Endothelial cell of umbilical vein (primary cell): ENCODE measurements around the gene RNLS. TPM values are rescaled to one million over a fixed set of nuclear protein-coding genes. Genes with fewer than 3 reads are reported as not detected.

Source experiments
- BruUV-seq: library from RNA; stranded (reverse); fragments of 400-500 nt; replicated peaks from 2 replicates; lab custom pipeline; 2021; lab: Mats Ljungman, UMichigan
- CTCF ChIA-PET: fragments of 300-600, 350-600 bp; sonication (Branson Sonifier 250); formaldehyde crosslinking; loops from one replicate; lab custom pipeline; 2021; ENCODE audit warnings: antibody characterized with exemption, inconsistent platforms; lab: Charles Lee
- POLR2A ChIA-PET: fragments of 300-600, 350-600 bp; sonication (Branson Sonifier 250); formaldehyde crosslinking; loops from one replicate; lab custom pipeline; 2021; ENCODE audit warnings: antibody characterized with exemption, inconsistent platforms; lab: Charles Lee
- DNase-seq: peaks from one replicate; pipeline ENCODE4 v3.0.0-alpha.2; 2011; ENCODE audit warnings: low read depth, low spot score
- FAIRE-seq: peaks from 2 replicates; lab custom pipeline; 2011; peaks lifted over from hg19 to GRCh38; lab: Jason Lieb, UNC
- H2AFZ ChIP-seq: 2 replicates; pipeline ENCODE4 v1.6.0; 2012; ENCODE audit warnings: low read depth, low read length, control low read depth, inconsistent platforms
- H3K27ac ChIP-seq: 2 replicates; pipeline ENCODE4 v1.5.1; 2011; ENCODE audit warnings: low read depth, mild to moderate bottlenecking, control low read depth, low read length, moderate library complexity; ENCODE audit not compliant: insufficient read depth
- H3K27me3 ChIP-seq, 2 experiments: 2 replicates each; pipeline versions ENCODE4 v1.6.0 to v1.6.1; 2011; ENCODE audit warnings: low read length in 2 of 2, mixed read lengths in 1 of 2; ENCODE audit not compliant: control insufficient read depth in 2 of 2, insufficient read depth in 2 of 2
- H3K36me3 ChIP-seq, 2 experiments: 2 replicates in 1 of 2; 3 replicates in 1 of 2; pipeline ENCODE4 v1.5.1; 2011; ENCODE audit warnings: low read length in 2 of 2, mild to moderate bottlenecking in 1 of 2, moderate library complexity in 1 of 2; ENCODE audit not compliant: control insufficient read depth in 2 of 2, insufficient read depth in 2 of 2; ENCODE audit errors: extremely low read depth in 1 of 2
- H3K4me1 ChIP-seq: 3 replicates; pipeline ENCODE4 v1.5.1; 2011; ENCODE audit warnings: mild to moderate bottlenecking, low read length; ENCODE audit not compliant: control insufficient read depth, insufficient read depth; ENCODE audit errors: extremely low read depth
- H3K4me2 ChIP-seq: 2 replicates; pipeline ENCODE4 v1.6.1; 2011; ENCODE audit warnings: low read length, control low read depth, mixed read lengths; ENCODE audit not compliant: insufficient read depth
- H3K4me3 ChIP-seq, 3 experiments: fragments of 200-600 bp in 1 of 3; sonication (generic), shearing (Covaris generic) in 1 of 3; replicated peaks in 1 of 3; 2 replicates each; pipeline ENCODE4 v1.5.1; 2011 to 2016; ENCODE audit warnings: control low read depth in 3 of 3, low read length in 3 of 3, mild to moderate bottlenecking in 2 of 3, inconsistent platforms in 1 of 3, low read depth in 1 of 3, moderate library complexity in 1 of 3; ENCODE audit not compliant: insufficient read depth in 1 of 3
- H3K79me2 ChIP-seq: 2 replicates; pipeline ENCODE4 v1.6.0; 2012; ENCODE audit warnings: low read length, inconsistent platforms; ENCODE audit not compliant: control insufficient read depth, insufficient read depth
- H3K9ac ChIP-seq: replicated peaks from 2 replicates; pipeline ENCODE3; 2011; ENCODE audit warnings: low read length, control low read depth; ENCODE audit not compliant: insufficient read depth; ENCODE audit errors: extremely low read depth
- H3K9me1 ChIP-seq: replicated peaks from 3 replicates; pipeline ENCODE4 v1.6.0; 2011; ENCODE audit warnings: mild to moderate bottlenecking, low read length; ENCODE audit not compliant: control insufficient read depth, insufficient read depth; ENCODE audit errors: extremely low read depth
- H3K9me3 ChIP-seq: replicated peaks from 2 replicates; pipeline ENCODE4 v1.5.1; 2012; ENCODE audit warnings: low read length, inconsistent platforms; ENCODE audit not compliant: control insufficient read depth, insufficient read depth
- H4K20me1 ChIP-seq: replicated peaks from 2 replicates; pipeline ENCODE3; 2011; ENCODE audit warnings: mild to moderate bottlenecking, low read length; ENCODE audit not compliant: control insufficient read depth, insufficient read depth; ENCODE audit errors: extremely low read depth
- EZH2 ChIP-seq: IDR thresholded peaks from 2 replicates; pipeline ENCODE4 v1.6.1; 2012; ENCODE audit warnings: borderline replicate concordance, low read depth, mild to moderate bottlenecking, moderate library complexity, low read length, inconsistent platforms; ENCODE audit not compliant: severe bottlenecking
- FOS ChIP-seq: IDR thresholded peaks from 2 replicates; pipeline ENCODE4 v1.6.1; 2011; ENCODE audit warnings: mild to moderate bottlenecking, low read length, moderate library complexity, borderline replicate concordance; ENCODE audit not compliant: insufficient read depth
- GATA2 ChIP-seq: IDR thresholded peaks from 2 replicates; pipeline ENCODE4 v1.7.0; 2011; ENCODE audit warnings: low read depth, mild to moderate bottlenecking, moderate library complexity, mixed read lengths, low read length; ENCODE audit not compliant: insufficient read length, insufficient read depth
- JUN ChIP-seq: IDR thresholded peaks from 2 replicates; pipeline ENCODE4 v1.6.1; 2011; ENCODE audit warnings: borderline replicate concordance, low read depth; ENCODE audit not compliant: insufficient read length, insufficient read depth
- MYC ChIP-seq: IDR thresholded peaks from one replicate; pipeline ENCODE4 v1.6.1; 2011; ENCODE audit warnings: mild to moderate bottlenecking, low read depth, low read length
- POLR2A ChIP-seq: IDR thresholded peaks from 2 replicates; pipeline ENCODE4 v1.6.1; 2012; ENCODE audit warnings: low read depth, mild to moderate bottlenecking, control low read depth, low read length
- POLR2AphosphoS5 ChIP-seq: IDR thresholded peaks from 2 replicates; pipeline ENCODE4 v1.6.1; 2012; ENCODE audit warnings: low read depth, mild to moderate bottlenecking, control low read depth, low read length, moderate library complexity; ENCODE audit not compliant: insufficient read depth
- dilution Hi-C: fragments of 300-500 bp; cut with MboI; formaldehyde crosslinking; loops from one replicate; pipeline ENCODE4 v1.15.0; 2019; ENCODE audit warnings: low sequenced_read_pairs; ENCODE audit not compliant: extremely low pct_ligation_motif_present
- intact Hi-C: fragments of 100-400 bp; cut with micrococcal nuclease; formaldehyde crosslinking; loops from one replicate; pipeline ENCODE4 v1.10.0; 2022
- polyA plus RNA-seq, 4 experiments: library from polyadenylated mRNA; depleted of rRNA in 3 of 4; stranded (reverse) in 3 of 4; unstranded in 1 of 4; fragments of >200 nt; gene quantifications; 2 replicates each; pipeline versions ENCODE4 v1.2.1 to v1.2.3, GENCODE V29; 2011 to 2012; ENCODE audit warnings: missing spikeins in 1 of 4
- total RNA-seq: library from RNA; stranded (reverse); gene quantifications from 2 replicates; pipeline ENCODE4 v1.2.3, GENCODE V29; 2021
- TF ChIP-seq, protein P1 (sequence below), 2 donors: IDR thresholded peaks; 1 replicate in 1 of 2; 2 replicates in 1 of 2; pipeline ENCODE4 v1.5.1; 2011; ENCODE audit warnings: low read length in 2 of 2, mild to moderate bottlenecking in 2 of 2, moderate library complexity in 2 of 2, control low read depth in 1 of 2, inconsistent platforms in 1 of 2, low read depth in 1 of 2; ENCODE audit not compliant: insufficient read depth in 1 of 2; ENCODE audit errors: extremely low read depth in 1 of 2
- TF ChIP-seq, protein P2 (sequence below): IDR thresholded peaks from 2 replicates; pipeline ENCODE4 v1.6.1; 2011; ENCODE audit not compliant: insufficient read depth, insufficient read length

Gene RNLS
- total and polyA plus RNA-seq, 2 donors (not counting 3 experiments of a cell fraction or from before 2014, with no cell fraction given) = 2.5 to 4.6 TPM

DNA sequence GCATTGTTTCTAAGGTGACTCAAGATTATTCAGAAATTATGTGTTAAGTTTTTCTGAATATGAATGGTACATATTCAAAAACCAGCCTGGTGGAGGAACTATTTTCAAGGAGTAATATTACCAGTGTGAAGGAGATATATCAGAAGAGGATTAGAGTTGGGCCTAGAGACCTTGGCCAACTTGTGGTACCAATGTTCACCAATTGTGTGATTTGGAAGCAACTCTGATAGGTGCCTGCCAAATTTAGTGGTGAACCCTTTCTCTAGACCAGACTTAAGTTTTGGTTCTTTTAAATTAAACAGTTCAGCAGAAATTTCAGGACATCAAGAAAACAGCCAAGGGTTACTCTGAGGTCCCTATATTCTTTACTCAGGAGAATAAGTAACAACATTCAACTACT lies 88.6 kb downstream of the RNLS start:
- Histone ChIP-seq H2AFZ (no peak overlapping the region), H3K36me3 (no peaks in the 10 kb centered on the region), H3K27me3 (no peaks in the 10 kb centered on the region), H3K9ac (no peak overlapping the region), H3K4me2 (no peak overlapping the region), H3K4me1 (no peaks in the 10 kb centered on the region), H3K79me2 (no peaks in the 10 kb centered on the region), H3K9me3 (no peaks in the 10 kb centered on the region), H3K4me3 (no peak overlapping the region), H3K27ac (no peak overlapping the region), H3K9me1 (no peaks in the 10 kb centered on the region), H4K20me1 (no peaks in the 10 kb centered on the region)
- FAIRE-seq = no peak
- dilution Hi-C loops = no loop called here
- CTCF ChIA-PET = no interaction called here
- no TSS peak for BruUV-seq
- DNase-seq = no peak
- intact Hi-C loops = no loop called here
- POLR2A ChIA-PET = no interaction called here
- no peak for TF ChIP-seq JUN
- TF ChIP-seq FOS = no peak
- TF ChIP-seq GATA2 = no peak
- TF ChIP-seq, protein P1, sequence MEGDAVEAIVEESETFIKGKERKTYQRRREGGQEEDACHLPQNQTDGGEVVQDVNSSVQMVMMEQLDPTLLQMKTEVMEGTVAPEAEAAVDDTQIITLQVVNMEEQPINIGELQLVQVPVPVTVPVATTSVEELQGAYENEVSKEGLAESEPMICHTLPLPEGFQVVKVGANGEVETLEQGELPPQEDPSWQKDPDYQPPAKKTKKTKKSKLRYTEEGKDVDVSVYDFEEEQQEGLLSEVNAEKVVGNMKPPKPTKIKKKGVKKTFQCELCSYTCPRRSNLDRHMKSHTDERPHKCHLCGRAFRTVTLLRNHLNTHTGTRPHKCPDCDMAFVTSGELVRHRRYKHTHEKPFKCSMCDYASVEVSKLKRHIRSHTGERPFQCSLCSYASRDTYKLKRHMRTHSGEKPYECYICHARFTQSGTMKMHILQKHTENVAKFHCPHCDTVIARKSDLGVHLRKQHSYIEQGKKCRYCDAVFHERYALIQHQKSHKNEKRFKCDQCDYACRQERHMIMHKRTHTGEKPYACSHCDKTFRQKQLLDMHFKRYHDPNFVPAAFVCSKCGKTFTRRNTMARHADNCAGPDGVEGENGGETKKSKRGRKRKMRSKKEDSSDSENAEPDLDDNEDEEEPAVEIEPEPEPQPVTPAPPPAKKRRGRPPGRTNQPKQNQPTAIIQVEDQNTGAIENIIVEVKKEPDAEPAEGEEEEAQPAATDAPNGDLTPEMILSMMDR (IDR thresholded peaks at IDR 0.05; ENCODE audit: extremely low read depth in 1 of 2, insufficient read depth in 1 of 2, low read depth in 1 of 2, low read length in 2 of 2) = no peak
- TF ChIP-seq, protein P2, sequence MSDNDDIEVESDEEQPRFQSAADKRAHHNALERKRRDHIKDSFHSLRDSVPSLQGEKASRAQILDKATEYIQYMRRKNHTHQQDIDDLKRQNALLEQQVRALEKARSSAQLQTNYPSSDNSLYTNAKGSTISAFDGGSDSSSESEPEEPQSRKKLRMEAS = no peak
- TF ChIP-seq EZH2 = no peak
- TF ChIP-seq POLR2AphosphoS5 = no peak
- no peak for TF ChIP-seq MYC
- no peak for TF ChIP-seq POLR2A
